Bronchial epithelial cell (primary cell): ENCODE results near the gene PSME3. TPM values are rescaled to one million over a fixed set of nuclear protein-coding genes. Genes with fewer than 3 reads are reported as not detected.

Source experiments
- DNase-seq: peaks from one replicate; pipeline ENCODE4 v3.0.0-alpha.2; 2010; ENCODE audit warnings: low read depth
- FAIRE-seq: peaks from 2 replicates; lab custom pipeline; 2011; peaks lifted over from hg19 to GRCh38; lab: Jason Lieb, UNC
- H3K27me3 ChIP-seq: 2 replicates; pipeline ENCODE4 v1.5.1; 2011; ENCODE audit warnings: low read length; ENCODE audit not compliant: control insufficient read depth, insufficient read depth
- H3K36me3 ChIP-seq: 2 replicates; pipeline ENCODE4 v1.5.1; 2011; ENCODE audit warnings: low read length; ENCODE audit not compliant: control insufficient read depth, insufficient read depth
- H3K4me3 ChIP-seq: 2 replicates; pipeline ENCODE4 v1.5.1; 2011; ENCODE audit warnings: mild to moderate bottlenecking, low read depth, low read length, control low read depth
- total RNA-seq: library from RNA; depleted of rRNA; stranded (reverse); fragments of >200 nt; gene quantifications from 2 replicates; pipeline ENCODE4 v1.2.1, GENCODE V29; 2014
- TF ChIP-seq, protein P1 (sequence below): IDR thresholded peaks from 2 replicates; pipeline ENCODE4 v1.5.1; 2011; ENCODE audit warnings: mild to moderate bottlenecking, moderate library complexity, low read length, control low read depth, inconsistent platforms; ENCODE audit not compliant: insufficient read depth, severe bottlenecking

The PSME3 gene
- total RNA-seq, 1 donor from 2014 or later = 57.7 TPM

DNA sequence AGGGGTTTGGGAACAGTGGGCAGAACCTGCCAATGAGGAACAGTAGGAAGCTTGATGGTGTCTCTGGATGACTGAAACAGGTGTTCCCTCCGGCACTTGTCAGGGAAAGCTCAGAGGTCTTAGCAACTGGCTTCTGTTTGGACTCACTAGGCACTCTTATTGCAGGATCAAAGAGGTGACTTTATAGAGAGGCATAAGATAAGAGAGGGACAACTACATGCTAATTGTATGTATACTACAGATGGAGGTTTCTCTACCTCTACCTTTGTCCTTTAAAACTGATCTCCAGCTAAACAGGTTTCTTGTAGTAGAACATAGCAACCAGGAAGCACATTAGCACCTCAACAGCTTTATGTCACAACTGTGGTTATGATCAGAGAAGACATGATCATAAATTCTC, 26.9 kb upstream of the PSME3 start:
- TF ChIP-seq, protein P1, sequence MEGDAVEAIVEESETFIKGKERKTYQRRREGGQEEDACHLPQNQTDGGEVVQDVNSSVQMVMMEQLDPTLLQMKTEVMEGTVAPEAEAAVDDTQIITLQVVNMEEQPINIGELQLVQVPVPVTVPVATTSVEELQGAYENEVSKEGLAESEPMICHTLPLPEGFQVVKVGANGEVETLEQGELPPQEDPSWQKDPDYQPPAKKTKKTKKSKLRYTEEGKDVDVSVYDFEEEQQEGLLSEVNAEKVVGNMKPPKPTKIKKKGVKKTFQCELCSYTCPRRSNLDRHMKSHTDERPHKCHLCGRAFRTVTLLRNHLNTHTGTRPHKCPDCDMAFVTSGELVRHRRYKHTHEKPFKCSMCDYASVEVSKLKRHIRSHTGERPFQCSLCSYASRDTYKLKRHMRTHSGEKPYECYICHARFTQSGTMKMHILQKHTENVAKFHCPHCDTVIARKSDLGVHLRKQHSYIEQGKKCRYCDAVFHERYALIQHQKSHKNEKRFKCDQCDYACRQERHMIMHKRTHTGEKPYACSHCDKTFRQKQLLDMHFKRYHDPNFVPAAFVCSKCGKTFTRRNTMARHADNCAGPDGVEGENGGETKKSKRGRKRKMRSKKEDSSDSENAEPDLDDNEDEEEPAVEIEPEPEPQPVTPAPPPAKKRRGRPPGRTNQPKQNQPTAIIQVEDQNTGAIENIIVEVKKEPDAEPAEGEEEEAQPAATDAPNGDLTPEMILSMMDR = no peak
- FAIRE-seq = no peak
- H3K27me3 ChIP-seq = no peaks in the 10 kb centered on the region
- no peak for DNase-seq
- H3K36me3 ChIP-seq = peaks cover 7% of the 10 kb centered on the region
- H3K4me3 ChIP-seq = no peak overlapping the region

DNA sequence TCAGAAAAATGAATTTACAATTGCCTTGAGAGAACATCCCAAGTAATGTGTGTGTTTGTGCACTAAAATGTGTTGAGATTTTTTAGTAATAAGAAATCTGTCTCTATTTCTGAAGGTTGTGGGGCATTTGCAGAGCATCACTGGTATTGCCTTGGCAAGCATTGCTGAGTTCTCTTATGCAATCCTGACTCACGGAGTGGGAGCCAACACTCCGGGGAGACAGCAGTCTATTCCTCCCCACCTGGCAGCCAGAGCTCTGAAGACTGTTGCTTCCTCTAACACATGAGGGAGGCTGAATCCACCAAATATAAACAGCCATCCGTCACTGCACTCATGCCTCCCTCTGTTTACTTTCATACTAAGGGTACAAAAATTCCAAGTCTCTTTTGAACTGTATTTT, 23.9 kb upstream of the PSME3 start:
- Histone ChIP-seq H3K27me3 (no peaks in the 10 kb centered on the region), H3K4me3 (no peak overlapping the region), H3K36me3 (peaks cover 13% of the 10 kb centered on the region)
- FAIRE-seq (no peak), DNase-seq (peak; percentile 74)
- TF ChIP-seq, protein P1 = no peak

DNA sequence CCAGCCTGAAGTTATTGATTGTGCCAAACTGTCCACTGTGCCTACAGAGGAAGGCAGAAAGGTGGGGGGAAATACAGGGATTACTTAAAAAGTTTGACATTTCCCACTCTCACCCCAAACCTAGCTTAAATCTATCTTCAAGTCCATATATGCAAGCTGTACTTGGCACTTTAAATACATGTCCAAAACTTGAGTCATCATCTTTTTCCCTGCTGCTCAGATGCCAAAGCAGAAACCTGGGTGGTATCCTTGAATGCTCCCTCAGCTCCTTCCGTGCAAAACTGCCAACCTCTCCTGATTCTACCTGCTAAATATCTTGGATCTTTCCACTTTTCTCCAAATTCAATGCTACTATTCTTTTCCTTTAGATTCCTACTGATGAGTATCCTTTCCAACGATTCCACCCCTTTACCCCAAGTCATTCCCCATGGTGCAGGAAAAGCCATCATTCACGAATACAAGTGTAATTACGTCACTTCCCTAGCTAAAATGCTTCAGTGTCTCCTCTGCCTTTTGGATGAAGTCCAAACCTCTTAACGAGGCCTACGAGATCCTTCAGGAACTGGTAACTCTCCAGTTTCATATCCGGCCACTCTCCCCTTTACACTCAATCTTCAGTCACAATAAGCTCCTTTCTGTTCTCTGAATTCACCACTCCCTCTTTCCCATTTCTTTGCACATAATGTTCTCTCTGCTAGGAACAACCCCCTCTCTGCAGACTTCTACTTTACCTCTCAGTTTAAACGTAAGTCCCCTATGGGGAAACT, 18.4 kb upstream of the PSME3 start:
- Histone ChIP-seq H3K27me3 (no peaks in the 10 kb centered on the region), H3K36me3 (peaks cover 41% of the 10 kb centered on the region), H3K4me3 (no peak overlapping the region)
- FAIRE-seq = no peak
- TF ChIP-seq, protein P1 = no peak
- peak; percentile 72 for DNase-seq

DNA sequence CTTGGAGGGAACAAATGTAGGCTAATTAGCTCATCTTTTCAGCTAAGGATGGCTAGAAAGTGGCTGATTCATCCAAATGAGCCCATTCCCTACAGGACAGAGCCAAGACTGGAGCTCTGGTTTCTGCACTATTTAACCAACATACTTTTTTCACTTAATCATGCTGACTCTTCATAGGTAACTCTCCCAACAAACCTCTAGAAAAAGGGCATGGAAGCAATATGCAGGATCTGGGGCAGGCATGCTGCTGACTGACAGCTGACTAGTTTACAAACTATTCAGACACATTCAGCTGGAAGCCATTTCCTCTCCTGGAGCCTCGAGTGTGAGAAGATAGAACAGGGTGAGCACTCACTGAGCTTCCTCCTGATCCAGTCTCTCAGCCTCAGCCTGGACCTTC, 15.3 kb upstream of the PSME3 start:
- Histone ChIP-seq H3K36me3 (peaks cover 34% of the 10 kb centered on the region), H3K4me3 (no peak overlapping the region), H3K27me3 (no peaks in the 10 kb centered on the region)
- TF ChIP-seq, protein P1 = no peak
- peak; percentile 82 for DNase-seq
- no peak for FAIRE-seq

DNA sequence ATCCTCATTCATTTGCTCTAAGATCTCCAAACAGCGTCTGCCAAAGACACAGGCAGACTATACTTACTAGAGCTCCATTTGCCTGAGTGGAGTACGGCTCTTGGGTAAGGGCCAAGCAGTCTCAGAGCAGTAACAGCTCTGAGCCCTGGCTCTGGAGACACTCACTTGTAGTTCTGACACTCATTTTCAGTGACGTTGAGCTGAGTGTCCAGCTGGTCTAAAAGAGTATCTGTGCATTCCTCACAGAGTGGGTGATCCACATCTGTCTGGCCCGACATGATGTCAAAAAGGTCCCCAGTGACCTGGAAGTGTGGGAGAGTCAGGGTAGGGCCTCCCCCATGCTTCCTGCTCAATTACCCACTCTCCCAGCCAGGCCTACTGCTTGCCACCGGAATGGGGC, 14.8 kb upstream of the PSME3 start:
- no peak for DNase-seq
- H3K4me3 ChIP-seq = no peak overlapping the region
- TF ChIP-seq, protein P1 = no peak
- H3K36me3 ChIP-seq = peaks cover 34% of the 10 kb centered on the region
- H3K27me3 ChIP-seq = no peaks in the 10 kb centered on the region
- FAIRE-seq = no peak

DNA sequence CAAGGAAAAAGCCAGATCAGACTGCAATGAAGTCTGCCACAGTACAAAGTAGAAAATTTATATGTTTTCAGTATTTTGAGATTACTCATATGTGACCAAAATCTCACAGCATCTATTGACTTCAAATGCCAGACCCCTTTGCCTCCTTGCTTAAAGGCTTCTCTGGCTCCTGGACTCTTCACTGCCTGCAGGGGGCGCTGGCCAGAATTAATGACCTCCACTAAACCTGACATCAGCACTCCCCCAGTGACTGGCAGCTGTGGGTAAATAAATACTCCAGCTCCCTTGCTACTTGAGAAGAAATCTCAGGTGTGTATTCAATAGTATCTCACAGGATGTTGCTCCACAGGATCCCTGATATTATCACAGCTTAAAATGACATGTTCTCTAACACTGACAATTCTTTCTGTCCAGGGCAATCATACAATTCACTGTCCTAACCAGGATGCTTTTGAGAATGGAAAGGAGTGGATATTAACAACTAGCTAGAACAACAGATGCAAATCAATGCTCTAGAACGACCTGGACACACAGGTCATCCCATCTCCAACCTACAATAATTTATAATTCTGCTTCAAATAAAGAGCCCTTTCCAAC, 13.2 kb upstream of the PSME3 start:
- TF ChIP-seq, protein P1 = peak; percentile 71
- Histone ChIP-seq H3K4me3 (no peak overlapping the region), H3K36me3 (peaks cover 27% of the 10 kb centered on the region), H3K27me3 (no peaks in the 10 kb centered on the region)
- FAIRE-seq (no peak), DNase-seq (peak; percentile 44)
